SK-N-SH (cell line): ENCODE results near the gene GPATCH2L. TPM values are rescaled to one million over a fixed set of nuclear protein-coding genes. Genes with fewer than 3 reads are reported as not detected.

Experiments
- CTCF ChIA-PET: fragments of 300-600, 350-600 bp; formaldehyde crosslinking; extraction: SDS; loops from one replicate; lab custom pipeline; 2021; lab: Yijun Ruan, JAX
- POLR2A ChIA-PET: fragments of 350-600 bp; sonication (Branson Sonifier 250); formaldehyde crosslinking; extraction: SDS; loops from one replicate; lab custom pipeline; 2020; ENCODE audit warnings: antibody characterized with exemption, inconsistent platforms; lab: Yijun Ruan, JAX
- DNase-seq: peaks from one replicate; pipeline ENCODE4 v3.0.0; 2012
- H2AFZ ChIP-seq: fragments of 200-600 bp; sonication (generic); 2 replicates; pipeline ENCODE4 v1.8.1; 2016; ENCODE audit warnings: antibody characterized with exemption, mild to moderate bottlenecking, low read depth
- H3F3A ChIP-seq: fragments of 200-600 bp; sonication (generic); replicated peaks from 2 replicates; pipeline ENCODE3; 2016; ENCODE audit warnings: antibody characterized with exemption, mild to moderate bottlenecking; ENCODE audit not compliant: insufficient read depth
- H3K27ac ChIP-seq, 2 experiments: fragments of 200-500 bp in 1 of 2; fragments of 200-600 bp in 1 of 2; sonication (Bioruptor generic) in 1 of 2; sonication (generic), shearing (Covaris generic) in 1 of 2; 2 replicates each; pipeline versions ENCODE4 v1.5.1 to v1.6.1; 2014 to 2016; ENCODE audit warnings: low read depth in 2 of 2, inconsistent platforms in 1 of 2, low read length in 1 of 2, mild to moderate bottlenecking in 1 of 2, mixed read lengths in 1 of 2
- H3K27me3 ChIP-seq: fragments of 200-600 bp; sonication (generic), shearing (Covaris generic); 2 replicates; pipeline ENCODE4 v1.6.1; 2016; ENCODE audit warnings: mixed run types; ENCODE audit not compliant: insufficient read depth
- H3K36me3 ChIP-seq, 2 experiments: fragments of 200-500 bp in 1 of 2; fragments of 200-600 bp in 1 of 2; sonication (Bioruptor generic) in 1 of 2; sonication (generic) in 1 of 2; replicated peaks in 1 of 2; 2 replicates each; pipeline versions ENCODE3 to v1.5.1; 2014 to 2016; ENCODE audit warnings: low read length in 1 of 2, mild to moderate bottlenecking in 1 of 2; ENCODE audit not compliant: insufficient read depth in 2 of 2, control insufficient read depth in 1 of 2
- H3K4me1 ChIP-seq, 2 experiments: fragments of 200-500 bp in 1 of 2; fragments of 200-600 bp in 1 of 2; sonication (Bioruptor generic) in 1 of 2; sonication (generic), shearing (Covaris generic) in 1 of 2; 2 replicates each; pipeline versions ENCODE4 v1.5.1 to v1.6.1; 2014 to 2016; ENCODE audit warnings: low read depth in 1 of 2, low read length in 1 of 2, mixed run types in 1 of 2; ENCODE audit not compliant: insufficient read depth in 2 of 2, control insufficient read depth in 1 of 2
- H3K4me2 ChIP-seq: fragments of 200-600 bp; sonication (generic), shearing (Covaris generic); 2 replicates; pipeline ENCODE4 v1.6.1; 2017; ENCODE audit warnings: mixed run types
- H3K4me3 ChIP-seq, 2 experiments: fragments of 200-500 bp in 1 of 2; fragments of 200-600 bp in 1 of 2; sonication (Bioruptor generic) in 1 of 2; sonication (generic), shearing (Covaris generic) in 1 of 2; 2 replicates each; pipeline versions ENCODE4 v1.5.1 to v1.8.1; 2014 to 2016; ENCODE audit warnings: low read depth in 2 of 2, inconsistent platforms in 1 of 2, low read length in 1 of 2, mild to moderate bottlenecking in 1 of 2, mixed read lengths in 1 of 2, moderate library complexity in 1 of 2
- H3K79me2 ChIP-seq: fragments of 200-600 bp; sonication (generic); 2 replicates; pipeline ENCODE4 v1.8.1; 2017; ENCODE audit warnings: mild to moderate bottlenecking; ENCODE audit not compliant: insufficient read depth
- H3K9ac ChIP-seq: fragments of 200-600 bp; sonication (generic); 2 replicates; pipeline ENCODE4 v1.6.1; 2017; ENCODE audit warnings: mixed run types
- H3K9me2 ChIP-seq: fragments of 200-600 bp; sonication (generic); 2 replicates; pipeline ENCODE4 v1.6.1; 2017; ENCODE audit warnings: mixed run types
- H3K9me3 ChIP-seq: fragments of 200-600 bp; sonication (generic); 2 replicates; pipeline ENCODE4 v1.6.1; 2017; ENCODE audit warnings: mixed run types, mild to moderate bottlenecking, moderate library complexity
- H4K20me1 ChIP-seq: fragments of 200-600 bp; sonication (generic); 2 replicates; pipeline ENCODE4 v1.6.1; 2017; ENCODE audit warnings: mild to moderate bottlenecking, mixed run types; ENCODE audit not compliant: insufficient read depth
- CHD2 ChIP-seq: fragments of 150-350 bp; IDR thresholded peaks from 2 replicates; pipeline ENCODE4 v1.6.1; 2018; ENCODE audit warnings: low read length; ENCODE audit not compliant: partially characterized antibody
- ELF1 ChIP-seq: IDR thresholded peaks from 2 replicates; pipeline ENCODE4 v1.4.0; 2012
- FOSL2 ChIP-seq: IDR thresholded peaks from 2 replicates; pipeline ENCODE4 v1.4.0; 2012; ENCODE audit warnings: low read depth, mild to moderate bottlenecking, moderate library complexity, borderline replicate concordance
- FOXJ3 ChIP-seq: sonication (generic); formaldehyde crosslinking; IDR thresholded peaks from 2 replicates; pipeline ENCODE4 v1.5.1; 2020; ENCODE audit warnings: mild to moderate bottlenecking, missing genetic modification reagents
- FOXM1 ChIP-seq: IDR thresholded peaks from 2 replicates; pipeline ENCODE4 v1.4.0; 2012; ENCODE audit warnings: low read depth, mild to moderate bottlenecking
- GABPA ChIP-seq: IDR thresholded peaks from 2 replicates; pipeline ENCODE4 v1.4.0; 2012; ENCODE audit warnings: low read depth, mild to moderate bottlenecking
- IRF3 ChIP-seq: fragments of 150-350 bp; IDR thresholded peaks from 2 replicates; pipeline ENCODE4 v1.6.1; 2016; ENCODE audit warnings: mild to moderate bottlenecking, low read depth, low read length
- NFIC ChIP-seq: IDR thresholded peaks from 2 replicates; pipeline ENCODE4 v1.4.0; 2012; ENCODE audit warnings: borderline replicate concordance
- NRF1 ChIP-seq: IDR thresholded peaks from 2 replicates; pipeline ENCODE4 v1.6.1; 2012; ENCODE audit warnings: low read depth, mild to moderate bottlenecking, low read length
- RAD21 ChIP-seq: IDR thresholded peaks from 2 replicates; pipeline ENCODE4 v1.6.1; 2012; ENCODE audit warnings: mild to moderate bottlenecking, low read length
- SIN3A ChIP-seq: IDR thresholded peaks from 2 replicates; pipeline ENCODE4 v1.6.1; 2012; ENCODE audit warnings: low read depth, mild to moderate bottlenecking, low read length, moderate library complexity, borderline replicate concordance
- SMC3 ChIP-seq: IDR thresholded peaks from 2 replicates; pipeline ENCODE4 v1.6.1; 2012; ENCODE audit warnings: low read depth, low read length, improper control_type of control experiment
- TAF1 ChIP-seq: IDR thresholded peaks from 2 replicates; pipeline ENCODE4 v1.6.1; 2012; ENCODE audit warnings: low read depth, mild to moderate bottlenecking, low read length, moderate library complexity, borderline replicate concordance
- TCF12 ChIP-seq: IDR thresholded peaks from 2 replicates; pipeline ENCODE4 v1.4.0; 2012
- YY1 ChIP-seq: IDR thresholded peaks from 2 replicates; pipeline ENCODE4 v1.4.0; 2012; ENCODE audit warnings: low read depth, mild to moderate bottlenecking
- ZBTB33 ChIP-seq: IDR thresholded peaks from 2 replicates; pipeline ENCODE4 v1.4.0; 2012; ENCODE audit warnings: low read depth, borderline replicate concordance
- WGBS: methylation state at CpG from one replicate; pipeline ENCODE4 v1.1.6; 2017; ENCODE audit warnings: low lambda C conversion rate; 5-methylcytosine and 5-hydroxymethylcytosine counted together
- polyA plus RNA-seq, 3 experiments: library from polyadenylated mRNA; depleted of rRNA; stranded (reverse); fragments of >200 nt; gene quantifications; 2 replicates each; pipeline ENCODE4 v1.2.3, GENCODE V29; 2012
- TF ChIP-seq, protein P1 (sequence below): IDR thresholded peaks from 2 replicates; pipeline ENCODE4 v1.6.1; 2012; ENCODE audit warnings: mild to moderate bottlenecking, low read depth, low read length, moderate library complexity
- TF ChIP-seq, protein P2 (sequence below): IDR thresholded peaks from 2 replicates; pipeline ENCODE4; 2012
- TF ChIP-seq, protein P3 (sequence below): fragments of 200-600 bp; sonication (generic); IDR thresholded peaks from 2 replicates; pipeline ENCODE4 v1.6.1; 2017; ENCODE audit warnings: antibody characterized with exemption, mild to moderate bottlenecking, moderate library complexity

Gene GPATCH2L
- polyA plus RNA-seq, 1 of the 3 experiments (the other 2 are of a cell fraction): 17.7 TPM

- TF ChIP-seq, protein P1, sequence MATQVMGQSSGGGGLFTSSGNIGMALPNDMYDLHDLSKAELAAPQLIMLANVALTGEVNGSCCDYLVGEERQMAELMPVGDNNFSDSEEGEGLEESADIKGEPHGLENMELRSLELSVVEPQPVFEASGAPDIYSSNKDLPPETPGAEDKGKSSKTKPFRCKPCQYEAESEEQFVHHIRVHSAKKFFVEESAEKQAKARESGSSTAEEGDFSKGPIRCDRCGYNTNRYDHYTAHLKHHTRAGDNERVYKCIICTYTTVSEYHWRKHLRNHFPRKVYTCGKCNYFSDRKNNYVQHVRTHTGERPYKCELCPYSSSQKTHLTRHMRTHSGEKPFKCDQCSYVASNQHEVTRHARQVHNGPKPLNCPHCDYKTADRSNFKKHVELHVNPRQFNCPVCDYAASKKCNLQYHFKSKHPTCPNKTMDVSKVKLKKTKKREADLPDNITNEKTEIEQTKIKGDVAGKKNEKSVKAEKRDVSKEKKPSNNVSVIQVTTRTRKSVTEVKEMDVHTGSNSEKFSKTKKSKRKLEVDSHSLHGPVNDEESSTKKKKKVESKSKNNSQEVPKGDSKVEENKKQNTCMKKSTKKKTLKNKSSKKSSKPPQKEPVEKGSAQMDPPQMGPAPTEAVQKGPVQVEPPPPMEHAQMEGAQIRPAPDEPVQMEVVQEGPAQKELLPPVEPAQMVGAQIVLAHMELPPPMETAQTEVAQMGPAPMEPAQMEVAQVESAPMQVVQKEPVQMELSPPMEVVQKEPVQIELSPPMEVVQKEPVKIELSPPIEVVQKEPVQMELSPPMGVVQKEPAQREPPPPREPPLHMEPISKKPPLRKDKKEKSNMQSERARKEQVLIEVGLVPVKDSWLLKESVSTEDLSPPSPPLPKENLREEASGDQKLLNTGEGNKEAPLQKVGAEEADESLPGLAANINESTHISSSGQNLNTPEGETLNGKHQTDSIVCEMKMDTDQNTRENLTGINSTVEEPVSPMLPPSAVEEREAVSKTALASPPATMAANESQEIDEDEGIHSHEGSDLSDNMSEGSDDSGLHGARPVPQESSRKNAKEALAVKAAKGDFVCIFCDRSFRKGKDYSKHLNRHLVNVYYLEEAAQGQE: no peak
- no peak for TF ChIP-seq TCF12
- TF ChIP-seq, all 33 proteins: peak for 0
These were observed 101.4 kb downstream of the GPATCH2L start (continued) for GRCh38 chr14:76253111-76253510.

- no peak overlapping the region for H3K27ac ChIP-seq
- H3K9ac ChIP-seq: no peak overlapping the region
- no peak overlapping the region for H3K4me3 ChIP-seq
- no peaks in the 10 kb centered on the region for H4K20me1 ChIP-seq
- H3K4me2 ChIP-seq: no peak overlapping the region
- H3K9me2 ChIP-seq: no peaks in the 10 kb centered on the region
- H3F3A ChIP-seq: no peaks in the 10 kb centered on the region
- no peaks in the 10 kb centered on the region for H3K4me1 ChIP-seq
- ChIA-PET POLR2A (no interaction called here), CTCF (interaction anchor here (1.3 kb wide), 1 partner anchor 17 kb away, joined by 4 read pairs; no protein-coding TSS in a partner anchor)
- H3K9me3 ChIP-seq: no peaks in the 10 kb centered on the region
- H3K79me2 ChIP-seq: no peaks in the 10 kb centered on the region
- 49% methylated on average over 4 of the region's 4 CpGs for WGBS
- no peak overlapping the region for H2AFZ ChIP-seq
- no peaks in the 10 kb centered on the region for H3K27me3 ChIP-seq
- no peak for DNase-seq
- H3K36me3 ChIP-seq: no peaks in the 10 kb centered on the region
- TF ChIP-seq SIN3A: no peak
- no peak for TF ChIP-seq GABPA
- no peak for TF ChIP-seq ZBTB33
- TF ChIP-seq SMC3: no peak
- TF ChIP-seq, protein P2, sequence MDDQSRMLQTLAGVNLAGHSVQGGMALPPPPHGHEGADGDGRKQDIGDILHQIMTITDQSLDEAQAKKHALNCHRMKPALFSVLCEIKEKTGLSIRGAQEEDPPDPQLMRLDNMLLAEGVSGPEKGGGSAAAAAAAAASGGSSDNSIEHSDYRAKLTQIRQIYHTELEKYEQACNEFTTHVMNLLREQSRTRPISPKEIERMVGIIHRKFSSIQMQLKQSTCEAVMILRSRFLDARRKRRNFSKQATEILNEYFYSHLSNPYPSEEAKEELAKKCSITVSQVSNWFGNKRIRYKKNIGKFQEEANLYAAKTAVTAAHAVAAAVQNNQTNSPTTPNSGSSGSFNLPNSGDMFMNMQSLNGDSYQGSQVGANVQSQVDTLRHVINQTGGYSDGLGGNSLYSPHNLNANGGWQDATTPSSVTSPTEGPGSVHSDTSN: no peak
- no peak for TF ChIP-seq TAF1
- TF ChIP-seq, protein P1: no peak
- TF ChIP-seq FOXM1: no peak
- TF ChIP-seq CHD2: no peak
- no peak for TF ChIP-seq RAD21
- TF ChIP-seq FOSL2: no peak
- TF ChIP-seq, protein P3, sequence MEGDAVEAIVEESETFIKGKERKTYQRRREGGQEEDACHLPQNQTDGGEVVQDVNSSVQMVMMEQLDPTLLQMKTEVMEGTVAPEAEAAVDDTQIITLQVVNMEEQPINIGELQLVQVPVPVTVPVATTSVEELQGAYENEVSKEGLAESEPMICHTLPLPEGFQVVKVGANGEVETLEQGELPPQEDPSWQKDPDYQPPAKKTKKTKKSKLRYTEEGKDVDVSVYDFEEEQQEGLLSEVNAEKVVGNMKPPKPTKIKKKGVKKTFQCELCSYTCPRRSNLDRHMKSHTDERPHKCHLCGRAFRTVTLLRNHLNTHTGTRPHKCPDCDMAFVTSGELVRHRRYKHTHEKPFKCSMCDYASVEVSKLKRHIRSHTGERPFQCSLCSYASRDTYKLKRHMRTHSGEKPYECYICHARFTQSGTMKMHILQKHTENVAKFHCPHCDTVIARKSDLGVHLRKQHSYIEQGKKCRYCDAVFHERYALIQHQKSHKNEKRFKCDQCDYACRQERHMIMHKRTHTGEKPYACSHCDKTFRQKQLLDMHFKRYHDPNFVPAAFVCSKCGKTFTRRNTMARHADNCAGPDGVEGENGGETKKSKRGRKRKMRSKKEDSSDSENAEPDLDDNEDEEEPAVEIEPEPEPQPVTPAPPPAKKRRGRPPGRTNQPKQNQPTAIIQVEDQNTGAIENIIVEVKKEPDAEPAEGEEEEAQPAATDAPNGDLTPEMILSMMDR: no peak
- no peak for TF ChIP-seq YY1
- TF ChIP-seq ELF1: no peak
- no peak for TF ChIP-seq FOXJ3 (CRISPR knock-in tag)
- TF ChIP-seq NRF1: no peak
- no peak for TF ChIP-seq NFIC
- no peak for TF ChIP-seq IRF3
These were observed 104.8 kb downstream of the GPATCH2L start for GRCh38 chr14:76256545-76256944.
